Stimulated activated CD4-positive, alpha-beta T cell treated with anti-CD3 and anti-CD28 coated beads, Interleukin-12 subunit alpha, Interleukin-12 subunit beta, amount 100 ng/mL, for 4 hours (primary cell): ENCODE results near the gene ETV6.
A peak's percentile ranks its signal among the peaks of the same experiment; 100 is the strongest.

Experiments
- DNase-seq: peaks from one replicate; pipeline ENCODE4 v3.0.0-alpha.2; 2020

The ETV6 gene

DNA sequence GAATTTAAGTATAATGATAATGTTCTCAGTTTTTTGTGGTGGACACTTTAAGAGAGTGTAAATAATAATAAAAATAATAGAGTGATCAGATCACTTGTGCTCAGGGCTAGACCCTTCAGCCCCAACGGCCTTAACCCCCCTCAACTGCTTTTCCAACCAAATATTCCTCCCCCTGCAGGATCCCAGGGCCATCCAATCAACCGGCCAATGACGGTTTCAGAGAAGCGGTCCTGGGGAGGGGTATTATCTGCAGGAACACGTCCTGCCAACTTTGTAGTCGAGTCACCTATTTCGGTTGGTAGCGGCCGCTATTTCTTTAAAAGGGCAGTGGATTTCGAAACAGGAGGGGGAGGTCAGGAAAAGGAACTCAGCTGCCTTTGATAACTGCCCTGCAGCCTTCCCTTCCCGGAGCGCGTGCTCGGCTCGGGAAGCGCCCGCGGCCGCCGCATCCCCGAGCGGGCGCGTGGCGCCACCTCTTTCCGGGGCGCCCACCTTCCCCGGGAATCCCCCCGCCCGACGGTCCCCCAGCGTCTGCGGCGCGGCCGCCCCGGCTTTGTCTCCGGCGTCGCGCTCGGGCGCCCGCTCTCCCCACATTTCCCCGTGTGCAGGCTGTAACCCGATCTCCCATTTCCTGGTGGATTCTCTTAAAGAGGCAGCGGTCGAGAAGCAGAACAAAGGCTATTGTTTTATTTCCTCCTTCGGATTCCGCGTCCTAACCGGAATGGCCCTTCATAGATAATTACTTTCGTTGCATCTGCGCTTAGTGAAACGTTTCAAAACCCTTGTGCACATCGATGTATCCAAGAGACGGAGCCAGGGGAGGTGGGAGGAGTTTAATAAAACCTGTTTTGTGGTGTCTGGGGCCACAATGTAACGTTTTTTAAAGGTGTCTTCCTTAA lies 711 bp upstream of the ETV6 start:
- peak; percentile 55 for DNase-seq

DNA sequence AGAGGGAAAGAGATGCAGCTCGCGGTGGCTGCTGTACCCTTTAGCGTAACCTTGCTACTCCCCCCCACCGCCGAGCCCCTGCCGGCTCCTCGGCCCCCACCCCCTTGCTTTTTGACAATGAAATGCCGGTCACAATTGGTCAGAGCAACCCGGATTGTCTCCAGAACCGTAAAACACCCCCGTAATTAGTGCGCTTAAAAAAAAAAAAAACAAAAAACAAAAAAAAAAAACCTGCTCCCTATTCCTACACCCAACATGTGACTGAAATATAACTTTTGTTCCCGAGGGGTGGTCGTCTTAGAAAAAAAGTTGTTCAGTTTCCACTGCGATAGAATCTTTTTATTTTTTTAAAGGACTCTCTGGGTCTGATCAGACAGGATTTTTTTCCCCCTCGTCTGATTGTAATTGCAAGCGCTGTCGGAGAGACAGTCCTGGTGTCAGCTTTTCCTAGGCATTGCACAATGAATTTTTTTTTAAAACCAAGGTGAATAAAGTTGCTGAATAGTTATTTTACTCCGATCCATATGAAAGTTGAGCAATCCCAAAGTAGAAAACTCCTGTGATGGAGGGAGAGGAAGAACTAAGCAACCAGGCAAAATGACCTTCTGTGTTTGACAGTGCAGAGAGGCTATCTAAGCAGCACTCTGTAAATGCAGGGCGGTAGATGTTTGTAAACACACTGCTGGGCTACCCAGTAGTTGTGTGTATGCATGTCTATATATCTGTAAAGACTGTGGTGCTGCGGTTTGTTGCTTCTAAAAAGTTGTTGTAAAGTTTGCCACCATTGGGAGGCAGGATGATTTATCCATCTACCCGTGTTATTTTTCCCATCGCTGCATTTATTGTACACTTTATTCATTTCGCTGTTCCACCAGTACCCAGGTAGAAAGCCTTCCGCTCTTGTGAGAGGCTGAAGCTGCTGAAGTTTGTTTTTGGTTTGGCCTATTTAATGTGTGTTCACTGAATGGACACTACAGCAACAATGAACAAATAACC lies 1.1 kb downstream of the ETV6 start:
- no peak for DNase-seq

DNA sequence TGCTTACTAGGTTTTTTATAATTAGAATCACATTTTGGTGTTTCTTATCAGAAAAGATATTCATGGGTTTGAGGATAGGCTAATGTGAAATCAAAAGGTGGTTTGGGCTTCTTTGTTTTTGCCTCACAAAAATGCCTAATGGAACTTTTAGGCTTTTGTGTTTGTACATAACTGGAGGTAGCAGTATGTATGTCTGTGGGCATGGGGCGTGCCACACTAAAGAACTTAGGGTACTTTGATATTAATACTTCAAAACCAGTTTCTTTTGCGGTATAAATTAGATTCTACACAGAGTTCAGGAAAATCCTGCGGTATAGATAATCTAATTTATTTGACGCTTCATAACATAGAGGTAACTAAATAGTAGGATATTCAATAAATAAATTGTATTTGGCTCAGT lies 1.9 kb downstream of the ETV6 start:
- no peak for DNase-seq

DNA sequence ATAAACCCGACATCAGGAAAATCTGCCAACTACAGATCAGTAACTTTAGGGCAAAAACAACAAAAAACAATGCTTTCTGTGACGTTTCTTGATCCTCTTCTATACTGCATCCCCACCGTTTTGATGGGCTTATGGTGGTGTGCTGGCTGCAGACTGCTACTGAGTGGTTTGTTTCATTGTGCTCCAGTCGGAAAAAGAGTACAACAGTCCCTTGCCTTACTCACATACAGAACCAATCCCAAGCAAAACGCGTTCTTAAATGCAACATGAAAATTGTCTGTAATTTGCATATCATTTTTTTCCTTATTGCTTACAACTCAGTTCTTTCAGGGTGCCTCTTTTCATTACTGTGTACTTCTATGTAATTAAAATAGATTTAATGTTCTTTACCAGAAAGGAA lies 2.3 kb downstream of the ETV6 start:
- no peak for DNase-seq

- no peak for DNase-seq
These were observed 3.0 kb downstream of the ETV6 start for GRCh38 chr12:11652351-11653040.

DNA sequence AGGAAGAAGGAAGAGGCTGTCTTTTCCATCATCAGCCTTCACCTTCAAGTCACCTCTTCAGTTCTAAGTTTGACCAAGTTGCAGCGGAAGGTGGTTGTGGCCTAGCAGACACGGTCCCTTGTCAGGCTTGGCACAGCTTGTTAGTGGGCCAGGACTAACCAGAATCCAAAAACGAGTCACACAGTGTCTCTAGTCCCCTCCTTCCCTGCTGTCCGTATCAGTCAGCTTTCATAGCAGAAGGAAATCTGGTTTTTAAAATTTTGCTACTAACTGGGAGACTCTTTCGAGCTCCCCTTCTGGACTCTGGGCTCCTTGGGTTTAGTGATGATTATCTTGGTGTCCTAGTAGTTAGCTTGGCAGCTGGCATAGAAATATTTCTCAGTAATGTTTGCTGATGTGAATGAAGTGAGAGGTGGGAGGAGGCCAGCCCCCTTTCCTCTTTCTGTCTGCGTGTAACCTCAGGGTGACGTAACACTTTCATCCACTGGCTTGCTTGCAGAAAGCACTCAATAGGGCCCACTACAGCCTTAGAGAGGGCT lies 3.8 kb downstream of the ETV6 start:
- DNase-seq, result peak; percentile 26

GRCh38 chr12:11654338-11654737 lies 4.9 kb downstream of the ETV6 start:
- no peak for DNase-seq

- no peak for DNase-seq
These were observed 5.3 kb downstream of the ETV6 start for GRCh38 chr12:11654802-11655201.

- DNase-seq, result no peak
These were observed 6.4 kb downstream of the ETV6 start for GRCh38 chr12:11655842-11656241.

DNA sequence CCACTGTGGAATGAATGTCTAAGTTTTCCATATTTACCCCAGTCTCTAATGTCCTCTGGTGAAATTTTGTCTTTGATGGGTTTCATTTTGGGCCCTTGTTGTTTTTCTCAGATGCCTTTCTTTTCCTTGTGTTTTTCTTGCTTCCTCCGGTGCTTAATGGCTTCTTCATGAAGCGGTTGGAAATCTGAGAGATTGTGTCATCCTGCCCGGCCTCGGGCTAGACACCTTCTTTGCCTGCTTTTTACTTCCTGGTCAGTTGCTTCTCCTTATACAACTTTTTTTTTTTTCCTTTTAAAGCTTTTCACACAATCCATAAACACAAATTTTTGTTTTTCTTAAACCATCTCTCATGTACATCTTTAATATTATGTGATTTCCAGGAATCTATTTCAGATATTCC lies 7.1 kb downstream of the ETV6 start:
- no peak for DNase-seq

DNA sequence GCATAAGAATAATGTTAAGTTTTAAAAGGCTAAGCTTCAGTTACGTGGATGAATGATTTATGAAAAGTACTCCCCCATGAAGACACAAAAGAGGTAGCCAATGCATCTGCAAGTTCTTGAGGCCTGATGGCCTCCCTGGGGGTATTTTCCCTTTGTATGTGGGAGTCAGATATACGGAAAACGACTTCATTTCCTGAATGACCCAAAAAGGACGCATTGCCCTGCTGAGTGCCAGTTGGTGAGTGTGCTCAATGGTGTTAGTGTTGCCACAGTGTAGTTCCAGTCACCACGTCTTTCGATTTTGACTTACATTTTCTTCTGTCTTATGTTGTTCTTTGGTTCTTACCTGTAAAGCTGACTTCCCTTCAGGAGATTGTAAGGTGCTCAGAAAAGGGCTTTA lies 8.0 kb downstream of the ETV6 start:
- no peak for DNase-seq

- no peak for DNase-seq
These were observed 9.3 kb downstream of the ETV6 start for GRCh38 chr12:11658791-11659190.

GRCh38 chr12:11660624-11661023 lies 11.2 kb downstream of the ETV6 start:
- DNase-seq, result no peak

- no peak for DNase-seq
These were observed 12.1 kb downstream of the ETV6 start for GRCh38 chr12:11661491-11662089.

GRCh38 chr12:11662369-11662768 lies 12.9 kb downstream of the ETV6 start:
- DNase-seq, result no peak

GRCh38 chr12:11663130-11663529 lies 13.7 kb downstream of the ETV6 start:
- DNase-seq, result no peak

- DNase-seq, result no peak
These were observed 14.6 kb downstream of the ETV6 start for GRCh38 chr12:11664101-11664500.

DNA sequence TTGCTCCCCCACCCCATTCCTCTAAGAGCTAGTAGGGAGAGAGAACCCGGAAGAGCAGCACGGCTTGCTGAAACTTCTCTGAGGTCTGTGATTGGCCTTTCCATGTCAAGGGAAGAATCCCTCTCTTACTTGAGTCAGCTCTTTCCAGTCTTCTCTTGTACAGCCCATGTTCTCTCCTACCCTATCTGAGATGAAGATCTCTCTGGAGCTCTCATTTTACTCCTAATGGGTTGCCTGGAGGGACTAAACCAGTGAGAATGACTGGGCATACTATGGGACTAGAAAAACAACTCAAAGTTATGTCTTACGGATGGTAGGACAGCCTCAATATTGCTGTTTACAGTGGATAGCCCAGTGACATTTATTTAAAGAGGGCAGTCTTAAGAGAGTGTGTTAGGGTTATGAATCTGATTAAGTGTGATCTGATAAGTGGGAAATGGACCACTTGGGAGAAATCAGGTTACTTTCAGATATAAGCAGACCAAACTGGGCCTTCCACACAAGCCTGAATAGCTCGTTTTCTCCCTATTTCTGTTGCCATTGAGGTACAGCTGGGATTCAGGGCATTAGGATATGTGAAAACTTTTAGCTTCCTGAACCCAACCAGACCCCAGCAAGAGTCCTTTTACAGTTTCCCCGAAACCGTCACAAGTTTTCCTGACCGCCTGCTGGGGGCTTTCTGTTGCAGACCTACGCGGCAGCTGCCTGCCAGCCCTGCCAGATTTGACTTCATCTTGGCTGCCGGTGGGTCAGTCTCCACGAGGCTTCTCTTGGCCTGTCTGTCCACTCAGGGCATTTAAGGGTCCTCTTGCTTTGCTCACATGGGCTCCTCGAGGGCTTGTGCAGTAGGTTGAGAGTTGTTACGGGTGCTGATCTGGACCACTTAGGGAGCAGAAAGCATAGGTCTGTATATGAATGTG lies 16.9 kb downstream of the ETV6 start:
- DNase-seq, result no peak

GRCh38 chr12:11667171-11667570 lies 17.7 kb downstream of the ETV6 start:
- no peak for DNase-seq

- no peak for DNase-seq
These were observed 19.1 kb downstream of the ETV6 start for GRCh38 chr12:11668611-11669010.

DNA sequence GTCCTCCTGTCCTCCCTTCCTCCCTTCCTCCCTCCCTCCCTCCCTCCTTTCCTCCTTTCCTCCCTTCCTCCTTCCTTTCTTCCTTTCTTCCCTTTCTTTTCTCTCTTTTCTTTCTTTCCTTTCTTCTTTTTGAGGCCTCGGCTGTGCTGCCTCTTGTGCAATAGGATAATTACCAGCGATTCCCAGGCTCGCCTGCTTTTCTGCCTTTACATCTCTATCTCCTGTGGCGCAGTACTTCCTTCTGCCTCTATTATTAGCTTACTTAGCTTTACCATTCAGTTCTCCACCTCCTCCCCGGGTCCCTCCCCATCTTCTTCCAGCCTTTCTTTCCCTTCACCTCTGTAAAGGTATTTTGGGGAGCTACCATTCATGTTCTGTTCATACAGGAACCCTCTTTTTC lies 19.9 kb downstream of the ETV6 start:
- DNase-seq, result no peak
